ENCODE measurements around the gene CZIB.

Gene CZIB

GRCh38 chr1:53262000-53262399, 41.6 kb upstream of the CZIB start:
- Histone ChIP-seq H3K4me3 (ENCODE audit: low read length) (no peak overlapping the region), H3K4me1 (ENCODE audit: low read length) (peaks cover 48% of the 10 kb centered on the region), H3K27me3 (replicated peaks; ENCODE audit: insufficient read depth, low read length) (no peaks in the 10 kb centered on the region), H4K20me1 (ENCODE audit: insufficient read depth, low read length) (no peaks in the 10 kb centered on the region), H3K4me2 (ENCODE audit: low read depth, low read length) (no peak overlapping the region), H3K9me3 (replicated peaks; ENCODE audit: insufficient read depth, low read length) (no peaks in the 10 kb centered on the region), H3K9ac (ENCODE audit: low read length) (no peak overlapping the region), H3K9me2 (replicated peaks; ENCODE audit: insufficient read depth, low read length) (no peaks in the 10 kb centered on the region), H3K27ac (ENCODE audit: low read length) (peak overlapping the region; percentile 89; the same call in 1 of the 2 replicates), H3K36me3 (replicated peaks; ENCODE audit: insufficient read depth, low read length) (peaks cover 6% of the 10 kb centered on the region; the same call in 1 of the 2 replicates), H3K79me2 (ENCODE audit: low read length) (no peaks in the 10 kb centered on the region; the same call in 1 of the 2 replicates), H3F3A (ENCODE audit: insufficient read depth, low read length) (peaks cover 27% of the 10 kb centered on the region), H2AFZ (ENCODE audit: low read length) (no peak overlapping the region)
- TF ChIP-seq EZH2 (optimal IDR thresholded peaks at IDR 0.05; ENCODE audit: low read depth, low read length) (no peak), EZH2phosphoT487 (IDR thresholded peaks at IDR 0.05; ENCODE audit: low read length) (no peak), CTCF (IDR thresholded peaks at IDR 0.05; ENCODE audit: low read length) (no peak)
- no peak for DNase-seq

- Histone ChIP-seq H2AFZ (ENCODE audit: low read length) (no peak overlapping the region), H3K4me3 (ENCODE audit: low read length) (peak overlapping the region; percentile 8; the same call in 1 of the 2 replicates), H3K27ac (ENCODE audit: low read length) (peak overlapping the region; percentile 89), H4K20me1 (ENCODE audit: insufficient read depth, low read length) (no peaks in the 10 kb centered on the region), H3K9ac (ENCODE audit: low read length) (peak overlapping the region; percentile 28; the same call in 1 of the 2 replicates), H3K79me2 (ENCODE audit: low read length) (no peaks in the 10 kb centered on the region; the same call in 1 of the 2 replicates), H3K9me3 (replicated peaks; ENCODE audit: insufficient read depth, low read length) (no peaks in the 10 kb centered on the region), H3K4me2 (ENCODE audit: low read depth, low read length) (peak overlapping the region; percentile 56), H3K4me1 (ENCODE audit: low read length) (peaks cover 48% of the 10 kb centered on the region), H3K27me3 (replicated peaks; ENCODE audit: insufficient read depth, low read length) (no peaks in the 10 kb centered on the region), H3K36me3 (replicated peaks; ENCODE audit: insufficient read depth, low read length) (peaks cover 7% of the 10 kb centered on the region; the same call in 1 of the 2 replicates), H3F3A (ENCODE audit: insufficient read depth, low read length) (peaks cover 27% of the 10 kb centered on the region), H3K9me2 (replicated peaks; ENCODE audit: insufficient read depth, low read length) (no peaks in the 10 kb centered on the region)
- no peak for TF ChIP-seq CTCF (IDR thresholded peaks at IDR 0.05; ENCODE audit: low read length)
- TF ChIP-seq EZH2 (optimal IDR thresholded peaks at IDR 0.05; ENCODE audit: low read depth, low read length) = no peak
- TF ChIP-seq EZH2phosphoT487 (IDR thresholded peaks at IDR 0.05; ENCODE audit: low read length) = no peak
- no peak for DNase-seq
These were observed 40.3 kb upstream of the CZIB start for GRCh38 chr1:53260631-53261247.

GRCh38 chr1:53259932-53260331, 39.5 kb upstream of the CZIB start:
- Histone ChIP-seq H3K9ac (ENCODE audit: low read length) (peak overlapping the region; percentile 28; the same call in 1 of the 2 replicates), H3K79me2 (ENCODE audit: low read length) (no peaks in the 10 kb centered on the region; the same call in 1 of the 2 replicates), H3K27me3 (replicated peaks; ENCODE audit: insufficient read depth, low read length) (no peaks in the 10 kb centered on the region), H3K9me3 (replicated peaks; ENCODE audit: insufficient read depth, low read length) (no peaks in the 10 kb centered on the region), H3K9me2 (replicated peaks; ENCODE audit: insufficient read depth, low read length) (no peaks in the 10 kb centered on the region), H3K4me1 (ENCODE audit: low read length) (peaks cover 48% of the 10 kb centered on the region), H3K4me2 (ENCODE audit: low read depth, low read length) (peak overlapping the region; percentile 56), H3F3A (ENCODE audit: insufficient read depth, low read length) (peaks cover 27% of the 10 kb centered on the region), H3K27ac (ENCODE audit: low read length) (peak overlapping the region; percentile 89), H4K20me1 (ENCODE audit: insufficient read depth, low read length) (no peaks in the 10 kb centered on the region), H3K36me3 (replicated peaks; ENCODE audit: insufficient read depth, low read length) (peaks cover 7% of the 10 kb centered on the region; the same call in 1 of the 2 replicates), H2AFZ (ENCODE audit: low read length) (peak overlapping the region; percentile 46), H3K4me3 (ENCODE audit: low read length) (0 out of 2 replicates have a peak overlapping the region, but pooled peaks have one; percentile 8)
- TF ChIP-seq EZH2phosphoT487 (IDR thresholded peaks at IDR 0.05; ENCODE audit: low read length) (no peak), CTCF (IDR thresholded peaks at IDR 0.05; ENCODE audit: low read length) (no peak), EZH2 (optimal IDR thresholded peaks at IDR 0.05; ENCODE audit: low read depth, low read length) (no peak)
- DNase-seq = peak; percentile 83
